ENCODE results near the gene TMEM178B. TPM values are rescaled to one million over a fixed set of nuclear protein-coding genes. Genes with fewer than 3 reads are reported as not detected.

The TMEM178B gene
- total and polyA plus RNA-seq, 2 of the 13 experiments (the other 11 are each of a cell fraction or from before 2014, with no cell fraction given) = 0.01 to 0.02 TPM

DNA sequence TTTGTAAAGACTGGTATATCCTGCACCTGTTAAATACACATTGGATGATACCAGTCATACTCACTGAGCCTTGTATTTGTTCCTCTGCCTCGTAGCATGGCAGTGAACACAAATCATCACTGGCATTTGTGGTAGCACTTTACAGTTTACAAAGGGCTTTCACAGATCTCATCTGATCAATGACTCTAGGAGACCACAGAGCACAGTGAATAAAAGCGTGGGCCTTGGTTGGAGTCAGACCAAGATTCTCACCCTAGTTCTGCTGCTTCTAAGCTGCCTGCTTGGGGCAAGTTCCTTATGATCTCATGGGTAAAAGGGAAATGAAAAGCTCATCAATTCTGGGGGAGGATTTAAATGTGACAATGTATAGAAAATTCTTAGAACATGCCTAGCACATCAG is 347.4 kb downstream of the TMEM178B start (continued):
- TF ChIP-seq PAXIP1 (CRISPR knock-in tag; conservative IDR thresholded peaks at IDR 0.05) (no peak), ZC3H13 (CRISPR knock-in tag; IDR thresholded peaks at IDR 0.05) (no peak), ARID2 (CRISPR knock-in tag; IDR thresholded peaks at IDR 0.05; ENCODE audit: borderline replicate concordance) (no peak)
- TF ChIP-seq, protein P1, sequence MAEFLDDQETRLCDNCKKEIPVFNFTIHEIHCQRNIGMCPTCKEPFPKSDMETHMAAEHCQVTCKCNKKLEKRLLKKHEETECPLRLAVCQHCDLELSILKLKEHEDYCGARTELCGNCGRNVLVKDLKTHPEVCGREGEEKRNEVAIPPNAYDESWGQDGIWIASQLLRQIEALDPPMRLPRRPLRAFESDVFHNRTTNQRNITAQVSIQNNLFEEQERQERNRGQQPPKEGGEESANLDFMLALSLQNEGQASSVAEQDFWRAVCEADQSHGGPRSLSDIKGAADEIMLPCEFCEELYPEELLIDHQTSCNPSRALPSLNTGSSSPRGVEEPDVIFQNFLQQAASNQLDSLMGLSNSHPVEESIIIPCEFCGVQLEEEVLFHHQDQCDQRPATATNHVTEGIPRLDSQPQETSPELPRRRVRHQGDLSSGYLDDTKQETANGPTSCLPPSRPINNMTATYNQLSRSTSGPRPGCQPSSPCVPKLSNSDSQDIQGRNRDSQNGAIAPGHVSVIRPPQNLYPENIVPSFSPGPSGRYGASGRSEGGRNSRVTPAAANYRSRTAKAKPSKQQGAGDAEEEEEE (CRISPR knock-in tag; IDR thresholded peaks at IDR 0.05; ENCODE audit: borderline replicate concordance) = no peak

GRCh38 chr7:141427134-141427533 is 353.3 kb downstream of the TMEM178B start:
- Histone ChIP-seq H3K4me2 (ENCODE audit: low read depth, low read length) (no peak overlapping the region), H3K27me3 (ENCODE audit: control insufficient read depth in 1 of 2, insufficient read depth in 2 of 2, low read length in 2 of 2) (no peaks in the 10 kb centered on the region; a peak in 2 of 5 replicates), H3K9me3 (ENCODE audit: low read length) (peaks cover 6% of the 10 kb centered on the region), H4K20me1 (ENCODE audit: insufficient read depth, low read length) (no peaks in the 10 kb centered on the region), H3K79me2 (ENCODE audit: insufficient read depth, low read length) (no peaks in the 10 kb centered on the region), H3K36me3 (replicated peaks in 1 of 2; ENCODE audit: control insufficient read depth in 1 of 2, insufficient read depth in 2 of 2, low read length in 2 of 2) (no peaks in the 10 kb centered on the region), H2AFZ (ENCODE audit: low read length) (no peak overlapping the region), H3K4me3 (replicated peaks in 1 of 3; ENCODE audit: insufficient read depth in 1 of 3, low read depth in 2 of 3, low read length in 3 of 3) (no peak overlapping the region), H3K4me1 (ENCODE audit: insufficient read depth, low read length) (no peaks in the 10 kb centered on the region), H3K9ac (ENCODE audit: insufficient read depth, low read depth, low read length) (no peak overlapping the region), H3K27ac (ENCODE audit: extremely low read length, insufficient read depth, low read length) (no peak overlapping the region)
- no peak for ATAC-seq
- no peak for DNase-seq (ENCODE audit: low spot score)
- ChIA-PET CTCF (ENCODE audit: low intra/inter-chr PET ratio, low total read pairs) (no interaction called here), POLR2A (no interaction called here)
- FAIRE-seq = no peak
- no TSS peak for BruUV-seq (replicated peaks)
- intact Hi-C loops (cut with micrococcal nuclease; ENCODE audit: unreplicated experiment) (no loop called here), in situ Hi-C loops (cut with HindIII; ENCODE audit: extremely low pct_ligation_motif_present, low pct_unique_long_range_greater_than_20kb) (no loop called here)
- TF ChIP-seq ZNF790 (CRISPR knock-in tag; IDR thresholded peaks at IDR 0.05; ENCODE audit: borderline replicate concordance) = no peak
- TF ChIP-seq ZFP62 (CRISPR knock-in tag; IDR thresholded peaks at IDR 0.05) = no peak
- no peak for TF ChIP-seq NCOA5 (CRISPR knock-in tag; IDR thresholded peaks at IDR 0.05)
- TF ChIP-seq ZBTB44 (CRISPR knock-in tag; IDR thresholded peaks at IDR 0.05) = no peak
- no peak for TF ChIP-seq RXRB (CRISPR knock-in tag; IDR thresholded peaks at IDR 0.05; ENCODE audit: borderline replicate concordance)
- no peak for TF ChIP-seq HNF4A (CRISPR knock-in tag; IDR thresholded peaks at IDR 0.05)
- no peak for TF ChIP-seq NR2F1 (CRISPR knock-in tag; IDR thresholded peaks at IDR 0.05)
- TF ChIP-seq MIER3 (CRISPR knock-in tag; IDR thresholded peaks at IDR 0.05; ENCODE audit: borderline replicate concordance) = no peak
- TF ChIP-seq, protein P2, sequence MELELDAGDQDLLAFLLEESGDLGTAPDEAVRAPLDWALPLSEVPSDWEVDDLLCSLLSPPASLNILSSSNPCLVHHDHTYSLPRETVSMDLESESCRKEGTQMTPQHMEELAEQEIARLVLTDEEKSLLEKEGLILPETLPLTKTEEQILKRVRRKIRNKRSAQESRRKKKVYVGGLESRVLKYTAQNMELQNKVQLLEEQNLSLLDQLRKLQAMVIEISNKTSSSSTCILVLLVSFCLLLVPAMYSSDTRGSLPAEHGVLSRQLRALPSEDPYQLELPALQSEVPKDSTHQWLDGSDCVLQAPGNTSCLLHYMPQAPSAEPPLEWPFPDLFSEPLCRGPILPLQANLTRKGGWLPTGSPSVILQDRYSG (CRISPR knock-in tag; IDR thresholded peaks at IDR 0.05) = no peak
- TF ChIP-seq ESRRA (CRISPR knock-in tag; IDR thresholded peaks at IDR 0.05; ENCODE audit: low read depth) = no peak
- TF ChIP-seq FOXM1 (CRISPR knock-in tag; IDR thresholded peaks at IDR 0.05) = no peak
- no peak for TF ChIP-seq RAD21 (CRISPR knock-in tag; IDR thresholded peaks at IDR 0.05)
- no peak for TF ChIP-seq MIER2 (CRISPR knock-in tag; IDR thresholded peaks at IDR 0.05)
- no peak for TF ChIP-seq ZBTB42 (CRISPR knock-in tag; IDR thresholded peaks at IDR 0.05)

Measured in HepG2 (cell line).